BE2C (cell line): ENCODE measurements around the gene ARAF.

Experiments
- DNase-seq: peaks from one replicate; pipeline ENCODE4 v3.0.0-alpha.2; 2020
- H3K27me3 ChIP-seq: fragments of 250-450 bp; sonication (Bioruptor Pico); 2 replicates; pipeline ENCODE4 v1.5.1; 2020; ENCODE audit warnings: mild to moderate bottlenecking
- H3K36me3 ChIP-seq: fragments of 250-450 bp; sonication (Bioruptor Pico); 2 replicates; pipeline ENCODE4 v1.5.1; 2020; ENCODE audit warnings: mild to moderate bottlenecking
- H3K4me1 ChIP-seq: fragments of 250-450 bp; sonication (Bioruptor Pico); 2 replicates; pipeline ENCODE4 v1.5.1; 2020
- H3K4me3 ChIP-seq: 2 replicates; pipeline ENCODE4 v1.5.1; 2011; ENCODE audit warnings: low read depth, low read length
- H3K9me3 ChIP-seq: fragments of 250-450 bp; sonication (Bioruptor Pico); 2 replicates; pipeline ENCODE4 v1.5.1; 2020
- CTCF ChIP-seq: IDR thresholded peaks from 2 replicates; pipeline ENCODE4 v1.5.1; 2012; ENCODE audit warnings: mild to moderate bottlenecking, low read depth, low read length

ARAF gene

DNA sequence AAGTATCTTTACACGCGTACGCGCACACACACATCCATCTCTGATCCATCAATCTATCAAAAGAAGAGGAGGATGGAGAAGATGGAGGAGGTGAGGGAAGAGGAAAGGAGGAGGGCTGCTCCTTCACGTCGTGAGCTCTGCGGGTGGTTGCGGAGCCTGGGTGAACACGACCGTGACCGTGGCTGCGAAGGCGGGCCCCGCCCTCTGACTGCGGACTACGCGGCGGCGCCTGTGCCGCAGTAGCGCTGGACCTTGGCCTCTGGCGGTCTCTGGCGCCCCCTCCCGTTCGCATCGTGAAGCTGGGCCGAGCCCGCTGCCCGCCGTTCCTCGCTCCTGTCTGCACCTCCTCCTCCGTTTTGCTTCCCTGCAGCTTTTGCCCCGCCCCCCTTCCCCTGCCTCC lies 37.7 kb upstream of the ARAF start:
- no peaks in the 10 kb centered on the region for H3K9me3 ChIP-seq
- DNase-seq, result peak; percentile 86
- H3K27me3 ChIP-seq, result no peaks in the 10 kb centered on the region
- no peaks in the 10 kb centered on the region for H3K36me3 ChIP-seq
- peak; percentile 64 for TF ChIP-seq CTCF
- H3K4me1 ChIP-seq, result no peaks in the 10 kb centered on the region
- H3K4me3 ChIP-seq, result peak overlapping the region; percentile 58

- Histone ChIP-seq H3K4me3 (peak overlapping the region; percentile 58), H3K4me1 (no peaks in the 10 kb centered on the region), H3K9me3 (no peaks in the 10 kb centered on the region), H3K27me3 (no peaks in the 10 kb centered on the region), H3K36me3 (no peaks in the 10 kb centered on the region)
- TF ChIP-seq CTCF, result no peak
- peak; percentile 4 for DNase-seq
These were observed 37.3 kb upstream of the ARAF start for GRCh38 chrX:47523713-47524166.

- no peak for TF ChIP-seq CTCF
- no peaks in the 10 kb centered on the region for H3K27me3 ChIP-seq
- H3K4me3 ChIP-seq, result no peak overlapping the region
- no peaks in the 10 kb centered on the region for H3K4me1 ChIP-seq
- no peak for DNase-seq
- H3K9me3 ChIP-seq, result no peaks in the 10 kb centered on the region
- H3K36me3 ChIP-seq, result no peaks in the 10 kb centered on the region
These were observed 31.5 kb upstream of the ARAF start for GRCh38 chrX:47529548-47529947.

GRCh38 chrX:47530049-47530448 lies 31.0 kb upstream of the ARAF start:
- DNase-seq, result no peak

GRCh38 chrX:47539860-47540259 lies 21.1 kb upstream of the ARAF start:
- no peak for DNase-seq
- no peaks in the 10 kb centered on the region for H3K36me3 ChIP-seq
- H3K27me3 ChIP-seq, result no peaks in the 10 kb centered on the region
- no peaks in the 10 kb centered on the region for H3K9me3 ChIP-seq
- no peak for TF ChIP-seq CTCF
- H3K4me1 ChIP-seq, result 0 out of 2 replicates have a peak, but pooled peaks cover 2% of the 10 kb centered on the region
- no peak overlapping the region for H3K4me3 ChIP-seq

More at GRCh38 chrX:47530049-47530448, 31.0 kb upstream of the ARAF start:
- Histone ChIP-seq H3K27me3 (no peaks in the 10 kb centered on the region), H3K36me3 (no peaks in the 10 kb centered on the region), H3K4me1 (no peaks in the 10 kb centered on the region), H3K4me3 (no peak overlapping the region), H3K9me3 (no peaks in the 10 kb centered on the region)
- no peak for TF ChIP-seq CTCF

GRCh38 chrX:47540754-47541538 lies 20.1 kb upstream of the ARAF start:
- no peak overlapping the region for H3K4me3 ChIP-seq
- no peaks in the 10 kb centered on the region for H3K27me3 ChIP-seq
- peak; percentile 74 for DNase-seq
- no peaks in the 10 kb centered on the region for H3K36me3 ChIP-seq
- TF ChIP-seq CTCF, result peak; percentile 67
- no peaks in the 10 kb centered on the region for H3K9me3 ChIP-seq
- 0 out of 2 replicates have a peak, but pooled peaks cover 2% of the 10 kb centered on the region for H3K4me1 ChIP-seq
